ENCODE data around the gene CLTC.

- no peak for TF ChIP-seq CTCF (conservative IDR thresholded peaks at IDR 0.05; ENCODE audit: low read depth in 2 of 2)
- no peak for TF ChIP-seq EZH2phosphoT487 (IDR thresholded peaks at IDR 0.05; ENCODE audit: unreplicated experiment)
- no peak for TF ChIP-seq STAT1 (IDR thresholded peaks at IDR 0.05; ENCODE audit: unreplicated experiment)
- no peak for TF ChIP-seq JUNB (IDR thresholded peaks at IDR 0.05; ENCODE audit: unreplicated experiment)
- no peak for TF ChIP-seq POLR2AphosphoS5 (IDR thresholded peaks at IDR 0.05; ENCODE audit: low read depth)
- no peak for TF ChIP-seq ZNF462 (CRISPR knock-in tag; IDR thresholded peaks at IDR 0.05)
- no peak for TF ChIP-seq EZH2 (IDR thresholded peaks at IDR 0.05; ENCODE audit: low read depth, unreplicated experiment)
- no peak for TF ChIP-seq REST (IDR thresholded peaks at IDR 0.05; ENCODE audit: unreplicated experiment)
- TF ChIP-seq NANOG (IDR thresholded peaks at IDR 0.05; ENCODE audit: borderline replicate concordance): no peak
- no peak for TF ChIP-seq ZNF331 (CRISPR knock-in tag; IDR thresholded peaks at IDR 0.05; ENCODE audit: low read depth)
These were observed 23.8 kb downstream of the CLTC start for GRCh38 chr17:59643159-59644140.
